SJSA1 (cell line): ENCODE results near the gene AATK. TPM values are rescaled to one million over a fixed set of nuclear protein-coding genes. Genes with fewer than 3 reads are reported as not detected.

Experiments used
- DNase-seq, 2 experiments: peaks; one replicate each; pipeline ENCODE4 v3.0.0-alpha.2; 2015 to 2020; ENCODE audit warnings: low spot score in 2 of 2, low read depth in 1 of 2
- H3K27ac ChIP-seq: fragments of 250-450 bp; sonication (Bioruptor Pico); 2 replicates; pipeline ENCODE4 v1.5.1; 2020; ENCODE audit warnings: mild to moderate bottlenecking, moderate library complexity
- H3K27me3 ChIP-seq: fragments of 250-450 bp; sonication (Bioruptor Pico); replicated peaks from 2 replicates; pipeline ENCODE4 v1.5.1; 2020; ENCODE audit warnings: mild to moderate bottlenecking, moderate library complexity
- H3K36me3 ChIP-seq: fragments of 250-450 bp; sonication (Bioruptor Pico); 2 replicates; pipeline ENCODE4 v1.5.1; 2020; ENCODE audit warnings: mild to moderate bottlenecking
- H3K4me1 ChIP-seq: fragments of 250-450 bp; sonication (Bioruptor Pico); replicated peaks from 2 replicates; pipeline ENCODE4 v1.6.1; 2021; ENCODE audit warnings: mild to moderate bottlenecking
- H3K4me3 ChIP-seq: fragments of 250-450 bp; sonication (Bioruptor Pico); 2 replicates; pipeline ENCODE4 v1.5.1; 2020; ENCODE audit warnings: mild to moderate bottlenecking
- H3K9me3 ChIP-seq: fragments of 250-450 bp; sonication (Bioruptor Pico); replicated peaks from 2 replicates; pipeline ENCODE4 v1.5.1; 2020; ENCODE audit warnings: mild to moderate bottlenecking
- total RNA-seq: library from RNA; depleted of rRNA; stranded (reverse); fragments of >200 nt; shearing (Covaris generic); gene quantifications from 2 replicates; pipeline ENCODE4 v1.2.3, GENCODE V29; 2014; rRNA removed

The AATK gene
- total RNA-seq, 1 experiment from 2014 or later: 0.18 TPM

DNA sequence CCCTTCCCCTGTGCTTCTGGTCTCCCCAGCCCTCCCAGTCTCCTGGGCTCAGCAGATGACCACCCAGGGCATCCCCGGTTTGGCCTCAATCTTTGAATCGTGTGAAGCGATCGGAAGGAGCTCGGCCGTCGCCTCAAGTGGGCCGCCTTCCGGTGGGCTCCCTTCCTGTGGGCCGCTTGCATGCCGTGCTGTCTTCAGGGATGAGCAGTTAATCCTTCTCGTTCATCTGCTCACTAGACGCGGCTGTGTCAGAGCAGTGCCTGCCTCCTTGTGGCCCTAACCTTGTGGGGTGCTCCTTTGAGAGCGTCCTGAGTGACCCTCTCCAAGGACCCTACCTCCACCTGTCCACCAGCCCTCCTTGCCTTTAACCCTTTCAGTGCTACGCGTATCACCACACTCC, 90.7 kb downstream of the AATK start:
- Histone ChIP-seq H3K27ac (no peak overlapping the region), H3K36me3 (peaks cover 61% of the 10 kb centered on the region), H3K4me1 (peaks cover 10% of the 10 kb centered on the region), H3K4me3 (no peak overlapping the region), H3K27me3 (no peaks in the 10 kb centered on the region), H3K9me3 (no peaks in the 10 kb centered on the region)
- no peak for DNase-seq

DNA sequence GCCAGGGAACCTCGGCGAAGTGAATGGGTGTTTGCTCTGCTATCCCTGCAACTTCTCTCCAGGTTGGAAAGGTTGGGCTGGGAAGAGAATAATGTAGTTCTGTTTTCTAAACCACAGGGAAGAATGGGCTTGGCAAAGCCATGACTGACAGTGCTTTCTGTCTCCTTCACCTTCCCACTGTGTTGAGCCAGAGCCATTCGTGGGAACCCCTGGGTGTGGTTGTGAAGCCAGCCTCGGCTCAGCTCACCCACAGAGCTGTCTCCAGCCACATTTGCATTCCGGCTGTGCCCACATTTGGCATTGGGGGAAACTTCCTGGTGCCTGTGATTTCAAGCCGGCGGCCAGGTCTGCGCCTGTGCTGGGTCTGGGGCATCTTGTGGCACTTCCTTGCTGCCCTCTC, 91.1 kb downstream of the AATK start:
- Histone ChIP-seq H3K4me3 (no peak overlapping the region), H3K27me3 (no peaks in the 10 kb centered on the region), H3K4me1 (peaks cover 10% of the 10 kb centered on the region), H3K36me3 (peaks cover 61% of the 10 kb centered on the region), H3K27ac (no peak overlapping the region), H3K9me3 (no peaks in the 10 kb centered on the region)
- DNase-seq: no peak

DNA sequence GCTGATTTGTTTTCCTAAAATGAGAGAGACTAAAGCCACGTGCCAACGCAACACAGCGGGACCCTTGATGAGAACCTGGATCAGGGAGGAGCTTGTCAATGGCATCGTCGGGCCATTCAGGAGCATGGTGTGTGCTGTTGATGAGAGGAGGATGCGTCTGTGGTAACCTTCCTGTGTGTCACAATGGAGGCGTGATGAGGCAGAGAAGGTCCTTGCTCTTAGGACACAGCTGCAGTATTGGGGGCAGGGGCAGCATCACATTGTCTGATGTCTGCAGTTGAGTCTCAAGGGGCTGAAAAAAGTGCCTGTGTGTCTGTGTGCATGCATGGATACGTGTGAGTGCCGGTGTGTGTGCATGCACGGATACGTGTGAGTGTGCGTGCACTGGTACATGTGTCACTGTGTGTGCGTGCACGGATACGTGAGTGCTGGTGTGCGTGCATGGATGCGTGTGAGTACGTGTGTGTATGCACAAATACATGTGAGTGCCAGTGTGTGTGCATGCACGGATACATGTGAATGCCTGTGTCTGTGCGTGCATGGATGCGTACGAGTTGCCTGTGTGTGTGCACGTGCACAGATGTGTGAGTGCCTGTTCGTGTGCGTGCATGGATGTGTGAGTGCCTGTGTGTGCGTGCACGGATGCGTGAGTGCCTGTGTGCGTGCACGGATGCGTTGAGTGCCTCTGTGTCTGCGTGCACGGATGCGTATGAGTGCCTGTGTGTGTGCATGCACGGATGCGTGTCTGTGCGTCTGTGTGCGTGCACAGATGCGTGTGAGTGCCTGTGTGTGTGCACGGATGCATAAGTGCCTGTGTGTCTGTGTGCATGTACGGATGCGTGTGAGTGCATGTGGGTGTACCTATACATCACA, 91.8 kb downstream of the AATK start:
- Histone ChIP-seq H3K27ac (no peak overlapping the region), H3K36me3 (peaks cover 55% of the 10 kb centered on the region), H3K4me3 (no peak overlapping the region), H3K27me3 (no peaks in the 10 kb centered on the region), H3K4me1 (peaks cover 10% of the 10 kb centered on the region), H3K9me3 (no peaks in the 10 kb centered on the region)
- DNase-seq: no peak

DNA sequence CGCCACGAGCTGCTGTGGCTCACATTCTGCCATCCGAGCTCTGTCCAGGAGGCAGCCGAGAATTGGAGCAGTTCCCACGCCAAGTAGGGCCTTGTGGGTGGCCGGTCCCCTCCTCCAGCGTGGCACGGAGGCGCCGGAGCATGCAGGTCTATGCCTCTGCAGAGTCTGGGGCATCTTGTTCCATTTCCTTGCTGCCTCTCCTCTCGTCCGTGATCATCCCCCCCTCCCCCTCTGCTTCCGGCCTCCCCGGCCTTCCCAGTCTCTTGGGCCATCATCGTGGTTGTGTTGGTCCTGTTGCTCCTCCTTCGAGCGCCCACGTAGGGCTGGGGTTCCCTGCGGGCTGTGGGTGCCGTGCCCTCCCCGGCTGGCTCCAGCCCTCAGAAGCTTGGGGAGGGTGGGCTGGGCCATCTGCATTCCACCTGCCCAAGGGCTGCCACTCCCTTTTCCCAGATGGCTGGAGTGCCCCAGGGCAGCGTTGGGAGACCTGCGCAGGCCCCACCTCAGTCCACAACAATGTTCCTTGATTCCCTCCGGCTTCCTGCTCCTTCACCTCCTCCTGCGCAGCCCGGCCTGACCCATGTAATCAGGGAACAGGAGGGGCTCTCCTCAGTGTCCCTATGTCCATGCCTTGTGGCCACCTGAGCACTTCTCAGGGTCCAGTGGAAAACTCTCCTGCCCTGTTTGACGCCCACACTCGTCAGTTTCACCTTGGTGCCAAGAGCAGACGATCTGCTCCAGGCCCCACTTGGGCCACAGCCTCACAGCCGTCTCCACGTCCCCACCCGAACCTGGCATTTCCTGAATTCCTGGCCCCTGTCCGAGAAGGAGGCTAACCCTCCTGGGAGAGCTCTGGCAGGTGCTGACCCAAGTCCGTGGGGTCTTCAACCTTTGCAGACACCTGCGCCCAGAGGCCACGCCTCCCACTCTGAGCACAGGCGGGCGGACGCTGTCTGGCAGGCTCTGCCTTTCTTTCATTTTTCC, 94.0 kb downstream of the AATK start:
- H3K36me3 ChIP-seq: peaks cover 64% of the 10 kb centered on the region
- no peak overlapping the region for H3K4me3 ChIP-seq
- H3K4me1 ChIP-seq: peaks cover 10% of the 10 kb centered on the region
- DNase-seq: no peak
- H3K9me3 ChIP-seq: no peaks in the 10 kb centered on the region
- no peaks in the 10 kb centered on the region for H3K27me3 ChIP-seq
- H3K27ac ChIP-seq: no peak overlapping the region

DNA sequence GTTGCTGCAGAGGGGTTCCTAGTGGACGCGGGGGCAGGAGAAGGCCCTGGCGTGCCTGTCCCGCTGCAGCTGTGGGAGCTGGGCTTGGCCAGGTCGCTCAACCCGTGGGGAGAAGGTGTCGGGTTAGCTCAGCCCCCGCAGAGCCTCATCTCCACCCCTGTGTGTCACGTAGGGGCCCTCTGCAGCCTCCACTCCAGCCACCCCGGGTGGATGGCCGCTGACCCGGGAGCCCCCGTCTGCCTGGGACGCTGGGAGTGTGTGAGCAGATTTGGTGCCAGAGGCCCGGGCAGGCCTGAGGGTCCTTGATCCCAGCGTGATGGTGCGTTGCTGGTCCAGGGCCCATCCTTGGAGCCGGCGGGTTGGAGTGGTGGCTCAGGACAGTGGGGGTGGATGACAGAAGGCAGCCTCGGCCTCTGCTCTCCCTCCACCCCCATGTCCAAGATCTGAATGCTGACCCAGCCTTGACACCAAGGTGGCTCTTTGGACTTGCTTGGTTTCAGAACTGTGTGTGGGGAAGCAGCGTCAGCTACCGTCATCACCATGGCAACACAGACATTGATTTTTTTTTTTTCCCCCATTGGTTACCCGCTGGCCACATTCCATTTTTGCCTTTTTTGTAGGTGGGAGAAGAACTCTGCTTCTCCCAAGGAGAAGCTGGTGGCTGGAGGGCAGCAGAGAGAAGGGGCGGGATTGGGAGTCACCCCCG, 95.3 kb downstream of the AATK start:
- Histone ChIP-seq H3K4me1 (peaks cover 10% of the 10 kb centered on the region), H3K4me3 (no peak overlapping the region), H3K27me3 (no peaks in the 10 kb centered on the region), H3K36me3 (peaks cover 69% of the 10 kb centered on the region), H3K9me3 (no peaks in the 10 kb centered on the region), H3K27ac (no peak overlapping the region)
- DNase-seq: no peak

DNA sequence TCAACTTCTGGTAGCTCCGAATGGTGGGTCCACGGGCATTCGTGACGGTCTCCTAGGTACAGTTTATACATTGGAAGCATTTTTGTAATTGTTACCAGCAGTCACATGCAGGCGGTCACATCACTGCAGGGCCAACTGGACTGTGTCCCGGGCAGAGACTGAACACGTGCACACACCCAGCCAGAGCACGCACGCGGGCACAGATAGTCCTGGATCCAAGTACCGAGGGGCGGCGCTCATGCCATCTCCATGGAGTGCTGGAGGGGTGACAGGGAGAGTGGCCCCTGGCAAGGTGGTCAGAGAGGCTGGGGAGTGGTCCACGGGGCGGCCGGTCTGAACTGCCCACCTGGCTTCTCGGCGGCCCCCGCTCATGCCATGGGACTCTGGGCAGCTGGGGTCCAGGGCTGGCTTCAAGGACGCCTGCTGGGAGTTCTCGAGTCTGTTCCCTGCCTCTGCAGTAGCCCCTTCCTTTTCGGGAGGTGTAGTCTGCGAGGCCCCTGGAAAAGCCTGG, 96.8 kb downstream of the AATK start:
- no peak overlapping the region for H3K4me3 ChIP-seq
- no peak overlapping the region for H3K27ac ChIP-seq
- H3K4me1 ChIP-seq: peaks cover 11% of the 10 kb centered on the region; the same call in 1 of the 2 replicates
- peaks cover 69% of the 10 kb centered on the region for H3K36me3 ChIP-seq
- no peaks in the 10 kb centered on the region for H3K9me3 ChIP-seq
- H3K27me3 ChIP-seq: no peaks in the 10 kb centered on the region
- no peak for DNase-seq

DNA sequence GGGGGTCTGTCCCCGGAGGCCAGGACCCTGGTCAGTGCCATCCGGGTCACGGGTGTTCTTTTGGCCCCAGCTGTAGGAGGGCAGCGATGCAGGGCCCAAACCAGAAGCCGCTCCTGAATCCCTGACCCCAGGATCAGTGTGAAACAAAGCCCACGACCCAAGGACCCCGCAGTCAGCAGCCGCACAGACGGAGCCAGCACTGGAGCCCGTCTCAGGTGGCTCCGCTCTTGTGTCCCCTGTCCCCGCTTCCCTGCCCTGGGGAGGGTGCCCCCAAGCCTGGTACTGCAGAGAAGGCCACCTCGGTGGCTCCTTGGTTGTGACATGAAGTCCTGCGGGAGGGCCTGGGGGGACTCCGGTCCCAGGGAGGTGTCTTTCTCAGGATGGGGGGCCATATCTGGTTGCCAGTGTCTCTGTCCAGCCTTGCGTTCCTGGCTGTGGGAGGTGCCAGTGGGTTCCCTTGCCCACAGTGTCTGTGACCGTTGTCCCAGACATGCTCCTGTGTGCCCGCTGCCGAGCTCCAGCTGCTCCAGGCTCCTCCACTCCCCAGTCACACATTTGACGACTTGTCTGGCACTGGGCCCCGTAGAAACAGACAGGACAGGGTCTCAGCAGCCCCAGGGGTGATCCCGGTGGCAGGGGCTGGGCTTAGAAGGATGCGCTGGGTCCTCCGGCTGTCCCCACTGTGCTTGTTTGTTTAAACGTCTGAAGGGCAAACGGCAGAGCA, 97.4 kb downstream of the AATK start:
- no peak overlapping the region for H3K4me3 ChIP-seq
- no peaks in the 10 kb centered on the region for H3K27me3 ChIP-seq
- H3K9me3 ChIP-seq: no peaks in the 10 kb centered on the region
- no peak overlapping the region for H3K27ac ChIP-seq
- H3K4me1 ChIP-seq: peaks cover 12% of the 10 kb centered on the region; the same call in 1 of the 2 replicates
- peaks cover 69% of the 10 kb centered on the region for H3K36me3 ChIP-seq
- DNase-seq: no peak

DNA sequence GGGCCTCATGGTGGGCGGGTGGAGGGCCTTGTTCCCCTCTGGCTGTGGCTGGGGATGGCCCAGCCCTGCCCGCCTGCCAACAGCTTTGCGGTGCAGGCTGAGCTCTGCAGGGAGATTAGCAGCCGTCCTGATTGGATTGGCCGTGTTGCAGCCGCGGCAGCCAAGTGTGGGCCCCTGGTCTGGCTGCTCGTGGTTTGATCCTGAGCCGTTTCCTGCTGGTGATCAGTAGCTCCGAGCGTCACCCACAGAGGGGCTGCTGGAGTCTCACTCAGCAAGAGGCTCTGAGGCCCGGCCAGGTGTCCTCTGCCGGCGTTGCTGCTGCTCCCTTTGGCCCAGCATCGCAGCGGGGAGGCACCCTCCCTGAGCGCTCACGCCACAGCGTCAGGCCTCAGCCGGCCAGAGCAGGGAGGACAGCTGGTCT, 98.6 kb downstream of the AATK start:
- Histone ChIP-seq H3K4me3 (no peak overlapping the region), H3K36me3 (peaks cover 64% of the 10 kb centered on the region), H3K27ac (no peak overlapping the region), H3K9me3 (no peaks in the 10 kb centered on the region), H3K4me1 (peaks cover 12% of the 10 kb centered on the region; the same call in 1 of the 2 replicates), H3K27me3 (no peaks in the 10 kb centered on the region)
- no peak for DNase-seq

Other genes with a start within 250 kb of the AATK start
- 20.9 and 26.3 TPM in 2 replicates for gene CHMP6, start 174.4 kb downstream of the AATK start, total RNA-seq
- gene BAIAP2, start 131.1 kb downstream of the AATK start, total RNA-seq: 37.6 and 59.5 TPM in 2 replicates
- not detected in 2 replicates for gene PVALEF, start 714 bp downstream of the AATK start, total RNA-seq
- 31.7 and 38.2 TPM in 2 replicates for gene CEP131, start 56.7 kb upstream of the AATK start, total RNA-seq
- gene TEPSIN, start 72.8 kb upstream of the AATK start, total RNA-seq: 20.4 and 27.1 TPM in 2 replicates
- 74.0 and 126 TPM in 2 replicates for gene NDUFAF8, start 73.1 kb upstream of the AATK start, total RNA-seq
- gene SLC38A10, start 129.1 kb upstream of the AATK start, total RNA-seq: 81.4 and 109 TPM in 2 replicates
- 5.7 and 6.6 TPM in 2 replicates for gene BAHCC1, start 229.2 kb upstream of the AATK start, total RNA-seq